ENCODE results near the gene FAM13B. TPM values are rescaled to one million over a fixed set of nuclear protein-coding genes. Genes with fewer than 3 reads are reported as not detected.

FAM13B gene
- total and polyA plus RNA-seq, 2 of the 8 experiments (the other 6 are each of a cell fraction or from before 2014, with no cell fraction given) = 6.4 to 17.0 TPM

DNA sequence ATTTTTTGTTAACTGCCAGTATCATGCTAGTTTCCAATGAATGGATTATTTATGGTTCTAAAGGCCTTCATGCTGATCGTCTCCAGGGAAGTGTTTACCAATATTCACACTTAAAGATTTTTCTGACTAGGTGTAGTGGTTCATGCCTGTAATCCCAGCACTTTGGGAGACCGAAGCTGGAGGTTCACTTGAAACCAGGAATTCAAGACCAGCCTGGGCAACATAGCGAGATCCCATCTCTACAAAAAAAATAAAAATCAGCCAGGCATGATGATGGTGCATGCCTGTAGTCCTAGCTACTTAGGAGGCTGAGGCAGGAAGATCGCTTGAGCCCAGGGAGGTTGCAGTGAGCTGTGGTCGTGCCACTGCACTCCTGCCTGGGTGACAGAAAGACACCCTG is 43.5 kb downstream of the FAM13B start:
- Histone ChIP-seq H3K14ac (ENCODE audit: insufficient read length) (no peak overlapping the region), H3K9me3 (ENCODE audit: insufficient read depth in 2 of 2, low read depth in 1 of 2, low read length in 1 of 2) (no peaks in the 10 kb centered on the region), H3K27me3 (replicated peaks in 1 of 4; ENCODE audit: control insufficient read depth in 3 of 4, extremely low read depth in 1 of 4, insufficient read depth in 3 of 4, low read length in 3 of 4) (no peaks in the 10 kb centered on the region), H3K27ac (ENCODE audit: low read depth, low read length) (no peak overlapping the region), H4K20me1 (replicated peaks in 1 of 2; ENCODE audit: control insufficient read depth in 1 of 2, insufficient read depth in 2 of 2, low read length in 2 of 2) (no peaks in the 10 kb centered on the region), H3K79me2 (ENCODE audit: control insufficient read depth in 1 of 2, insufficient read depth in 2 of 2, low read length in 2 of 2) (peaks cover 0 to 17% of the 10 kb centered on the region in 2 experiments; a peak in 1 of 4 replicates), H3K4me2 (ENCODE audit: insufficient read depth in 1 of 2, low read depth in 2 of 2, low read length in 2 of 2) (no peak overlapping the region), H2BK120ac (replicated peaks; ENCODE audit: low read depth, low read length) (no peak overlapping the region), H3K4ac (replicated peaks; ENCODE audit: insufficient read length, low read depth, low read length) (no peak overlapping the region), H2BK15ac (ENCODE audit: low read length) (no peak overlapping the region), H2AFZ (ENCODE audit: low read length) (no peak overlapping the region), H4K8ac (ENCODE audit: extremely low read depth, insufficient read depth, low read length) (no peak overlapping the region), H3K23me2 (ENCODE audit: low read depth, low read length) (no peaks in the 10 kb centered on the region), H2AK5ac (ENCODE audit: low read depth, low read length) (no peak overlapping the region), H3K4me3 (ENCODE audit: extremely low read depth in 1 of 4, insufficient read depth in 2 of 4, low read depth in 3 of 4, low read length in 4 of 4) (no peak overlapping the region), H3K56ac (replicated peaks; ENCODE audit: insufficient read length, low read depth, low read length) (no peak overlapping the region), H3K36me3 (ENCODE audit: control insufficient read depth in 2 of 4, insufficient read depth in 4 of 4, low read length in 3 of 4) (peaks cover 0 to 11% (median 0%) of the 10 kb centered on the region in 4 experiments; a peak in 3 of 8 replicates), H4K5ac (ENCODE audit: insufficient read length, low read depth, low read length) (no peak overlapping the region), H2BK5ac (ENCODE audit: low read depth, low read length) (no peak overlapping the region), H3K18ac (ENCODE audit: extremely low read depth, low read length) (no peak overlapping the region), H2BK12ac (ENCODE audit: low read depth, low read length) (no peak overlapping the region), H2BK20ac (ENCODE audit: low read length) (no peak overlapping the region), H3K79me1 (ENCODE audit: low read depth, low read length) (no peaks in the 10 kb centered on the region), H4K91ac (replicated peaks; ENCODE audit: insufficient read length, low read length) (no peak overlapping the region), H3K23ac (ENCODE audit: insufficient read length) (no peak overlapping the region), H3K9ac (replicated peaks in 1 of 4; ENCODE audit: extremely low read depth in 1 of 4, low read depth in 3 of 4, low read length in 3 of 4) (no peak overlapping the region), H3K4me1 (replicated peaks in 1 of 4; ENCODE audit: control insufficient read depth in 3 of 4, insufficient read depth in 4 of 4, low read length in 3 of 4) (no peaks in the 10 kb centered on the region)
- POLR2A ChIA-PET (ENCODE audit: partially characterized antibody) = no interaction called here
- FAIRE-seq (no peak), DNase-seq (ENCODE audit: low read depth in 1 of 2, low spot score in 2 of 2) (no peak)
- TF ChIP-seq POU5F1 (IDR thresholded peaks at IDR 0.05; ENCODE audit: low read depth, low read length) (no peak), RNF2 (IDR thresholded peaks at IDR 0.05; ENCODE audit: borderline replicate concordance, low read depth, low read length, missing control alignments, poor library complexity, severe bottlenecking) (no peak)
- 93% methylated on average over 5 of the region's 5 CpGs; no CpG with 5 or more reads in 1 of the 2 experiments for WGBS, 2 experiments (ENCODE audit: extremely low coverage in 1 of 2, insufficient coverage in 1 of 2, insufficient read length in 1 of 2, insufficient replicate concordance in 2 of 2, low coverage in 1 of 2, low lambda C conversion rate in 2 of 2, missing lambda C conversion rate in 1 of 2)
- CTCF ChIA-PET (ENCODE audit: partially characterized antibody) = no interaction called here

All from H1 (cell line).